Left ventricle myocardium superior (tissue), 1 donor: ENCODE results near the gene NPIPB4. TPM values are rescaled to one million over a fixed set of nuclear protein-coding genes. Genes with fewer than 3 reads are reported as not detected.
"Not testable (repeated sequence)": the region's sequence is repeated elsewhere in the genome, so short reads cannot be mapped to it uniquely, and the experiment has no call there.

Source experiments
- ATAC-seq: fragments of 200-7000 bp; cut with Tn5 transposase; one replicate; pipeline ENCODE4 v1.9.1; 2020; ENCODE audit warnings: mild to moderate bottlenecking, moderate library complexity
- DNase-seq: peaks from one replicate; pipeline ENCODE4 v3.0.0-alpha.2; 2020
- intact Hi-C: fragments of 100-400 bp; cut with micrococcal nuclease; formaldehyde crosslinking; loops from one replicate; pipeline ENCODE4 v1.11.0; 2022
- long read RNA-seq: library from polyadenylated mRNA; unstranded; transcript quantifications from one replicate; pipeline ENCODE4 v2.0.0, GENCODE V29; 2021
- total RNA-seq: library from RNA; stranded (reverse); fragmentation: NEBNext Ultra II Directional; extraction: Animal tissue kit (Norgen Biotek cat#: 25700); gene quantifications from one replicate; pipeline ENCODE4 v1.2.1, GENCODE V29; 2021
- donor health status: DM: no; HTN: yes; CAD: no; lungs with severe emphysema.

Gene NPIPB4
- total RNA-seq: 25.0 TPM
- long read RNA-seq: 0 reads

GRCh38 chr16:21857656-21858055, at the start of gene NPIPB4:
TSS of gene NPIPB4 (minus strand) at chr16:21857756. CDS start at chr16:21857378, 378 bp downstream.
- intact Hi-C loops, DNase-seq, ATAC-seq: not testable (repeated sequence)

DNA sequence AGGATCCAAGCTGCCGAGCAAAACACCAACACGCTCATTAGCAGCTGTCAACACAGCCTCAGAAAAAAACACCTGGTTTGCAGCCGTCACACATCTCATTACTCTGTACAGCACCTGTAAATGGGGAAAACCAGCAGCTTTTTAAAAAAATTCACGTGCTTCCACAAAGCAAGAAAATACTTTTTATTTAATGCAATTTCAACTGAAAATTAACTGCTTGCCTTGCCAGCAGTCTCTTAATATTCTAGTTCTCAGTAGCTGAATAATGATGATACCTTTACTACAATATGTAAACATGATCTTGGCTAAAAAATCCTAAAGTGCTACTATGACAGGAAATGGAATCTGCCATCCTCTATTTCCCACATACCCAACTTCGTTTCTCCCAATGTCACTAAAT, 41.4 kb upstream of the NPIPB4 start:
- DNase-seq, ATAC-seq, intact Hi-C loops: not testable (repeated sequence)

DNA sequence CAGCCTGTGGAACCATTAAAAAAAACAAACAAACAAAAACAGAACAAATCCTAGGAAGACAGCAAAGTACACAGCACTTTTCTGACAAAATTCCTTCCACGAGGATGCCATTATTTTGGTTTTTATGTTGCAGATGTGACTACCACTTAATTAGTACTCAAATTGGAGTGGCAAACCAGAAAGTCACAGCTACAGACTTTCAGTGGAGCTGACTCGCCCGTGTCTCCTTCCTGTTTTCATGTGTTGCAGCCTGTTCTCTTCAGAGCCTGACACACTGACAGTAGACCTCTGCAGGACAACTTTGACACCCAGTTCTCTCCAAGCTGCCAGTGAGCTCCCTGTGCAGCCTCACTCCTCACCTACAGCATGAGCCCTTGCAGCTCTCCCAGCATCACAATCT, 24.4 kb upstream of the NPIPB4 start:
- ATAC-seq, intact Hi-C loops, DNase-seq: not testable (repeated sequence)

- DNase-seq, ATAC-seq, intact Hi-C loops: not testable (repeated sequence)
These were observed 20.4 kb downstream of the NPIPB4 start for GRCh38 chr16:21837186-21837585.

GRCh38 chr16:21836334-21836733, 21.2 kb downstream of the NPIPB4 start:
- DNase-seq, ATAC-seq, intact Hi-C loops: not testable (repeated sequence)

DNA sequence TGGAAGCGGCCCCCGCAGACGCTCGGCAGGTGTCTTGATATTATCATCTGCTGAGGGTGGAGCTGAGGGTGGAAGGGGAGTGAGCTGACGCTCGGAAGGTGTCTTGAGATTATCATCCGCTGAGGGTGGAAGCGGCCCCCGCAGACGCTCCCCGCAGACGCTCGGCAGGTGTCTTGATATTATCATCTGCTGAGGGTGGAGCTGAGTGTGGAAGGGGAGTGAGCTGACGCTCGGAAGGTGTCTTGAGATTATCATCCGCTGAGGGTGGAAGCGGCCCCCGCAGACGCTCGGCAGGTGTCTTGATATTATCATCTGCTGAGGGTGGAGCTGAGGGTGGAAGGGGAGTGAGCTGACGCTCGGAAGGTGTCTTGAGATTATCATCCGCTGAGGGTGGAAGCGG, 21.8 kb downstream of the NPIPB4 start:
- intact Hi-C loops, ATAC-seq, DNase-seq: not testable (repeated sequence)

DNA sequence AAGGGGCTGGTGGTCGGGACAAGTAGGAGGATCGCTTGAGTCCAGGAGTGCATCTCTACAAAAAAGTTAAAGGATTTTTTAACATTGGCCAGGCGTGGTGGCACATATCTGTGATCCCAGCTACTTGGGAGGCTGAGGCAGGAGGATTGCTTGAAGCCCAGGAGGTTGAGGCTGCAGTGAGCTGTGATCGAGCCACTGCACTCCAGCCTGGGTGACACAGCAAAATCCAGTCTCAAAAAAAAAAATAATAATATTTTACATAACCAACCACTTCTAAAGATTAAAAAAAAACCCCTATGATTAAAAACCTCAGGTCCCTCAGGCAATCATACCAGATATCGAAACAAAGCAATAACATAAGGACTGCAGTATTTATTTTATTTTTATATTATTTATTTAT, 23.3 kb downstream of the NPIPB4 start:
- DNase-seq, intact Hi-C loops, ATAC-seq: not testable (repeated sequence)

DNA sequence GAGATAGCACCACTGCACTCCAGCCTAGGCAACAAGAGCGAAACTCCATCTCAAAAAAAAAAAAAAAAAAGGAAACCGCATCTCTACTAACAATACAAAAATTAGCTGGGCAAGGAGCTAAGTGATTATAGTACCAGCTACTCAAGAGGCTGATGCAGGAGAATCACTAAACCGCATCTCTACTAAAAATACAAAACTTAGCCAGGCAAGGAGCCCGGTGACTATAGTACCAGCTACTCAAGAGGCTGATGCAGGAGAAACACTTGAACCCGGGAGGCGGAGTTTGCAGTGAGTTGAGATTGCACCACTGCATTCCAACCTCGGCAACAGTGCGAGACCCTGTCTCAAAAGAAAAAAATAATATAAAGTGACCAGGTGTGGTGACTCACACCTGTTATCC, 27.6 kb downstream of the NPIPB4 start:
- ATAC-seq, DNase-seq, intact Hi-C loops: not testable (repeated sequence)

DNA sequence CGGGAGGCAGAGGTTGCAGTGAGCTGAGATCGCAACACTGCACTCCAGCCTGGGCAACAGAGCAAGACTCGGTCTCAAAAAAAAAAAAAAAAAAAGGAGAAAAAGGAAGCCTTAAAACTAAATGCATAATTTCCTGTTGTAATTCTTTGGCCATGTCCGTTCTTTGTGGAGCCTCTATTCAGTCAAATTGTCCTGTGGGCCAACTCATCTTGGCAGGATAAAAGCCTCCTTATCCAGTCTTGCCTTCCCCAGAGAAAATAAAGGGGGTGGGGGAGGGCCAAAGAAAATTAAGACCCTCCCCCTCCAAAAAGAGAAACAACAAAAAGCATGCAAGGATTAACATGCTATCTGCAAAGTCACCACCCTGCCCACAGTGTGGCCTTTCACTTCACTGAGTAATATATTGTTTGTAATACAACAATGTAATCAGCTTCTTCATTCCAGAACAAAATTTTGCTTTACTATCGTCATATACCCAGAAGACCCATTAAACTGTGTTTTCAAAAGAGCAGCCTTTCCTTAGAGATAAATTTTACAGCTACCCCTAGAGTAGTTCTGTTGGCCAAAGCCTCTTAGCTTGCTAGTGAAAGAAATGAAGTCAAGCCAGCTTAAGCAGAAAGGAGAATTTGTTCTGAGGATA, 31.4 kb downstream of the NPIPB4 start:
- intact Hi-C loops, DNase-seq: not testable (repeated sequence)
- peak; percentile 81 for ATAC-seq

DNA sequence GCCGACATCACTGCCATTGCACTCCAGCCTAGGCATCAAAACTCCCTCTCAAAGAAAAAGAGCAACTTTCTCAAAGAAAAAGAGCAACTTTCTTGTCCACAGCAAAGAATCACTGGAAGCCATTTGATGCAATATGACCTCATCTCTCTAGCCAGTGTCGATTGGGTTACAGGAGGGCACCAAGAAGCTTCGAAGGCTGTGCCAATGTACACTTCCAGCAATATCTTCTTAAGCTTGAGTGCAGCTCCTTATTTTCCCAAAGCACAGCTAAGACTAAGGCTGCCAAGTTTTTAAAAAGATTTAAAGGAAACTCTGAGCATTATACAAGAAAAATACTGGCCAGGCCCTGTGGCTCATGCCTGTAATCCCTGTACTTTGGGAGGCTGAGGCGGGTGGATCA, 32.0 kb downstream of the NPIPB4 start:
- intact Hi-C loops: not testable (repeated sequence)
- ATAC-seq: peak; percentile 34

DNA sequence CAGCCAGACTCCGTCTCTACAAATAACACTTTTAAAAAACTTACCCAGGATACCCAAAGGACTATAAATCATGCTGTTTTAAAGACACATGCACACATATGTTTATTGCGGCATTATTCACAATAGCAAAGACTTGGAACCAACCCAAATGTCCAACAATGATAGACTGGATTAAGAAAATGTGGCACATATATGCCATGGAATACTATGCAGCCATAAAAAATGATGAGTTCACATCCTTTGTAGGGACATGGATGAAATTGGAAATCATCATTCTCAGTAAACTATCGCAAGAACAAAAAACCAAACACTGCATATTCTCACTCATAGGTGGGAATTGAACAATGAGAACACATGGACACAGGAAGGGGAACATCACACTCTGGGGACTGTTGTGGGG, 34.3 kb downstream of the NPIPB4 start:
- DNase-seq, ATAC-seq, intact Hi-C loops: not testable (repeated sequence)

More for the DNA sequence above, 32.0 kb downstream of the NPIPB4 start:
- DNase-seq: not testable (repeated sequence)

GRCh38 chr16:21820908-21821465, 36.6 kb downstream of the NPIPB4 start:
- intact Hi-C loops, ATAC-seq, DNase-seq: not testable (repeated sequence)

GRCh38 chr16:21820028-21820907, 37.3 kb downstream of the NPIPB4 start:
- peak; percentile 99 for ATAC-seq
- DNase-seq: peak; percentile 83
- intact Hi-C loops: not testable (repeated sequence)

DNA sequence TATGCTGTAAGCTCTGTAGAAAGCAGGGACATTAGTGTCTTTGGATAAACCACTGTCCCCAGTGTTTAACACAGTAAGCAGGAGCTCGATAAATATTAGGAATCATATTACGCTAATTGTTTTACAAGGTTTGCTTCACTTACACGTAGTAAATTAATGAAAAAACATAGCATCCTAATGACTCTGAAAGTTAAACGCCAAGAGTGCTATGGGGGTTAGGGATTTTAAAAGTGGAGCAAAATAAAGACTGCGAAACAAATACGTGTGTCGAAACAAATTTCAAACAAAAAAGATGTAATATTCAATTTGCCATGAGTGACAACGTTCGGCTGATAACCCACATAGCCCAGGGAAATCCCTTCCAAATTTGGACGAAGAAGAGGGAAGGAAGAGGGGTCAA, 37.9 kb downstream of the NPIPB4 start:
- intact Hi-C loops, ATAC-seq, DNase-seq: not testable (repeated sequence)

- ATAC-seq, DNase-seq, intact Hi-C loops: not testable (repeated sequence)
These were observed 40.5 kb downstream of the NPIPB4 start for GRCh38 chr16:21817012-21817411.

DNA sequence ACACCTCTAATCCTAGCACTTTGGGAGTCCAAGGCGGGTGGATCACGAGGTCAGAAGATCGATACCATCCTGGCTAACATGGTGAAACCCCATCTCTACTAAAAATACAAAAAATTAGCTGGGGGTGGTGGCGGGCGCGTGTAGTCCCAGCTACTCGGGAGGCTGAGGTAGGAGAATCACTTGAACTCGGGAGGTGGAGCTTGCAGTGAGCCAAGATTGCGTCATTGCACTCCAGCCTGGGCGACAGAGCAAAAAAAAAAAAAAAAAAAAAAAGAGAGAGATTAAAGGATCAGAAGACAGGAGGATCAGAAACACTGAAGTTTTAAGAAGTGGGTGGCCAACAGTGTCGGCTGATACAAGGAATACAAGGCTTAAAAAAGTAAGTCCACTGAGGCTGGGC, 41.9 kb downstream of the NPIPB4 start:
- DNase-seq, intact Hi-C loops, ATAC-seq: not testable (repeated sequence)

- intact Hi-C loops, DNase-seq, ATAC-seq: not testable (repeated sequence)
These were observed 55.2 kb downstream of the NPIPB4 start for GRCh38 chr16:21802375-21802663.

DNA sequence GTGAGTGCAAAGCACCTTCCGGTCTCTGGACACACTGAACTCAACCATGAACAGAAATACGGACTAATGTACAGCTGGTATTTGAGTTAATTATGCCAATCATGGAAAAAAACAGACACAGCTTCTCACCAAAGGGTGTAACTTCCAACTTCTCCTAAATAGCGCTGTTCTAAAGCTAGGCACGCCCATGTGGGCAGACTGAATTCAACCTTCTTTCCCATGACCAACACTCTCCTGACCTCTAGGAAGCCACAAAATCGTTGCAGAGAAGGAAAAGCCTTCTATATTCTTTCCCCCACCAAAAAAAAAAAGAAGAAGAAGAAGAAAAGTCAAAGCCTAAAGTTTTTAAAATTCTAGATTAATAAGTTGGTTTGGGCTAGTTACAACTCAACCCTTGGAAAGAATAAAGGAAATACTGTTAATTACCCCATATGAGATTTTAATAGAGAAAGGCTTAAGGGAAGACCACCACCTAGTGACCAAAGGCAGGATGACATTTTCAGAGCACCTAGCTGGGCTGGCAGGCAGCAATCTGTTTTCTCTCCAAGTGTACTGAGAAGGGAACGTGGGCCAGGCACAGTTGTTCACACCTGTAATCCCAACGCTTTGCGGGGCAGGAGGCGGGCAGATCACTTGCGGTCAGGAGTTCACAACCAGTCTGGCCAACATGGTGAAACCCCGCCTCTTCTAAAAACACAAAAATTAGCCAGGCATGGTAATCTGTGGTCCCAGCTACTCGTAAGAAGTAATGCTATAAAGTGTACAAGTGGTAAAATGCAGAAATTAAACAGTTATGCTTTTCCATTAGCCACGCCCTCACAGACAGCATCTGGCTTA, 55.8 kb downstream of the NPIPB4 start:
- intact Hi-C loops, DNase-seq: not testable (repeated sequence)
- ATAC-seq: peak; percentile 76

GRCh38 chr16:21798601-21799000, 59.0 kb downstream of the NPIPB4 start:
- ATAC-seq, DNase-seq, intact Hi-C loops: not testable (repeated sequence)
